Lower leg skin (tissue), 4 donors: Measurements from ENCODE around the gene RAI2. TPM values are rescaled to one million over a fixed set of nuclear protein-coding genes. Genes with fewer than 3 reads are reported as not detected.

Source experiments
- DNase-seq, 2 donors: peaks; one replicate each; pipeline ENCODE4 v3.0.0-alpha.2; 2019; ENCODE audit warnings: low spot score in 2 of 2
- H3K4me3 ChIP-seq: fragments of 200-600 bp; sonication (generic); 2 replicates; pipeline ENCODE4 v1.5.1; 2017; ENCODE audit warnings: mild to moderate bottlenecking, low read depth; ENCODE audit not compliant: poor library complexity, severe bottlenecking
- POLR2A ChIP-seq, 2 donors: fragments of 450-650 bp; IDR thresholded peaks; one replicate each; pipeline ENCODE4 v1.6.1; 2016 to 2017; ENCODE audit warnings: antibody characterized with exemption in 2 of 2, mild to moderate bottlenecking in 1 of 2, moderate library complexity in 1 of 2
- WGBS, 2 donors: methylation state at CpG; one replicate each; pipeline ENCODE4 v1.1.5; 2018; 5-methylcytosine and 5-hydroxymethylcytosine counted together
- intact Hi-C: fragments of 100-400 bp; cut with DNase I; formaldehyde crosslinking; loops from one replicate; pipeline ENCODE4 v1.15.0; 2023; ENCODE audit warnings: low total_unique reads
- total RNA-seq, 4 donors: library from RNA; depleted of rRNA; stranded (reverse); fragments of >200 nt; gene quantifications; one replicate each; pipeline ENCODE4 v1.1.0, GENCODE V29; 2016
- TF ChIP-seq, protein P1 (sequence below), 3 donors: fragments of 450-650 bp; IDR thresholded peaks; one replicate each; pipeline ENCODE4 v1.5.1; 2016; ENCODE audit warnings: antibody characterized with exemption in 3 of 3, mild to moderate bottlenecking in 3 of 3, moderate library complexity in 2 of 3

RAI2 gene
- total RNA-seq, 4 donors from 2014 or later: 3.9 to 13.3 (median 8.8) TPM

DNA sequence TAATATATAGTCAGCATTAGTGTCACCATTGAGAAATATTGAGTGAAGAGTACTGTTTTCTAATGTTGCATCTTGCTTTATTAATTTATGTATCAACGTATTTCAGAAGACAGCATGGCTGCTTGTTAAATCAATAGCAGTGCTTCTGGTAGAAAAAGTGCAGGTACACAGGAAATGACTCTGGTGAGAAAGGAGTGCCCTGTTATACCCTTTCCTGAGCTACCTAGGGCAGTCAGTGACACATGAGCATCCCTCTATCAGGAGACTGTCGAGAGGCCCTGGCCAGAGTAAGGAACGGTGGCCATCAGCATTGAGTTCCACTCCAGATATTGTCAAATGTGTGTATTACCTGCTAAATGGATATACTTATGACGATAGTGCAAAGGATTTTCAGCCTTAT is 81.7 kb downstream of the RAI2 start:
- 70 to 83% methylated on average over 4 of the region's 4 CpGs for WGBS, 2 donors
- no peak for DNase-seq
- no peak for TF ChIP-seq POLR2A (IDR thresholded peaks at IDR 0.05)
- no peak overlapping the region for H3K4me3 ChIP-seq
- intact Hi-C loops: no loop called here

DNA sequence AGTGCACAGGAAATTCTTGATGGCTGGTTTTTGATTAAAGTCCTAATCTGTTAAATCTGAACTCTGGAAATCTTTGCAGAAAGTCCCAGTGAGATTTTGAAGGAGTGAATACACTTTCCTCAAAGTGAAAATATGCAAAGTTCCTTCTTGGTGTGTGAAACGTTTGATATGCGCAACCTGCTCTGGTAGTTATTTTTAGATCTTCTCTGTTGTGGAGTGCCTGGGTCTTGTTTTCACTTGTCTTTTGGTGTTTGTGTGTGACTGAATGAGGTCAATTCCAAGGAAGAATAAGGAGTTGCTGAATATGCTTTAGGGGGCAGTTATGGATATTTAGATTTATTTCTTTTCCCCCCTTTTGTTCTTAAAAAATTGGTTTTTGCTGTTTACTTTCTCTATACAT is 82.1 kb downstream of the RAI2 start:
- WGBS, 2 donors: 0 to 48% methylated on average over 2 of the region's 2 CpGs
- no peak overlapping the region for H3K4me3 ChIP-seq
- DNase-seq: no peak
- intact Hi-C loops: no loop called here
- TF ChIP-seq POLR2A (IDR thresholded peaks at IDR 0.05): no peak
- TF ChIP-seq, protein P1, sequence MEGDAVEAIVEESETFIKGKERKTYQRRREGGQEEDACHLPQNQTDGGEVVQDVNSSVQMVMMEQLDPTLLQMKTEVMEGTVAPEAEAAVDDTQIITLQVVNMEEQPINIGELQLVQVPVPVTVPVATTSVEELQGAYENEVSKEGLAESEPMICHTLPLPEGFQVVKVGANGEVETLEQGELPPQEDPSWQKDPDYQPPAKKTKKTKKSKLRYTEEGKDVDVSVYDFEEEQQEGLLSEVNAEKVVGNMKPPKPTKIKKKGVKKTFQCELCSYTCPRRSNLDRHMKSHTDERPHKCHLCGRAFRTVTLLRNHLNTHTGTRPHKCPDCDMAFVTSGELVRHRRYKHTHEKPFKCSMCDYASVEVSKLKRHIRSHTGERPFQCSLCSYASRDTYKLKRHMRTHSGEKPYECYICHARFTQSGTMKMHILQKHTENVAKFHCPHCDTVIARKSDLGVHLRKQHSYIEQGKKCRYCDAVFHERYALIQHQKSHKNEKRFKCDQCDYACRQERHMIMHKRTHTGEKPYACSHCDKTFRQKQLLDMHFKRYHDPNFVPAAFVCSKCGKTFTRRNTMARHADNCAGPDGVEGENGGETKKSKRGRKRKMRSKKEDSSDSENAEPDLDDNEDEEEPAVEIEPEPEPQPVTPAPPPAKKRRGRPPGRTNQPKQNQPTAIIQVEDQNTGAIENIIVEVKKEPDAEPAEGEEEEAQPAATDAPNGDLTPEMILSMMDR (IDR thresholded peaks at IDR 0.05): no peak

DNA sequence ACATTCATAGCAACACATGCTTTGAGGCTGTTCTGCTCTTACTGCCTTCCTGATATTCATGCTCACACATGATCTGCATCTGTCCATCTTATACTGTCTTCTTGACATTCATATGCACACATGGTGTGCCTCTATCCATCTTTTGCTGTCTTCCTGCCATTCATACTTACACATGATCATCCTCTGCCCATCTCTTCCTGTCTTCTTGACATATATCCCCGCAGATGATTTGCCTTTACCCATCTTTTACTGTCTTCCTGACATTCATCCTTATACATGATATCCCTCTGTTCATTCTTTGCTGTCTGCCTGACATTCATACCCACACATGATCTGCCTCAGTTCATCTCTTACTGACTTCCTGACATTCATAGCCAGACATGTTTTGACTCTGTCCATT is 87.0 kb downstream of the RAI2 start:
- WGBS, 2 donors: 67 to 93% methylated on average over 1 of the region's 1 CpG
- TF ChIP-seq, protein P1 (IDR thresholded peaks at IDR 0.05): no peak
- H3K4me3 ChIP-seq: no peak overlapping the region
- no peak for DNase-seq
- intact Hi-C loops: no loop called here

DNA sequence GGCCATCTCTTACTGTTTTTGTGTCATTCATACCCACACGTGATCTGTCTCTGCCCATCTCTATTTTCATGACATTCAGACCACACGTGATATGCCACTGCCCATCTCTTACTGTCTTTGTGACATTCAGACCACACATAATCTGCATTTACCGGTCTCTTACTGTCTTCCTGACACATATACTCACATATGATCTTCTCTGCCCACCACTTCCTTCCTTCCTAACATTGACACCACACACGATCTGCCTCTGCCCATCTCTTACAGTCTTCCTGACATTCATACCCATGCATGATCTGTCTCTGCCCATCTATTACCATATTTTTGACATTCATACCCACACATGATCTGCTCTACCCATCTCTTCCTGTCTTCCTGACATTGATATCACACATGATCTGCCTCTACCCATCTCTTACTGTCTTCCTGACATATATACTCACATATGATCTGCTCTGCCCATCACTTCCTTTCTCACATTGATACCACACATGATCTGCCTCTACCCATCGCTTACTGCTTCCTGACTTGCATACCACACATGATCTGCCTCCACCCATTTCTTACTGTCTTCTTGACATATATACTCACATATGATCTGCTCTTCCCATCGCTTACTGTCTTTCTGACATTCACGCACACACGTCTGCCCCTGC is 87.7 kb downstream of the RAI2 start:
- no peak overlapping the region for H3K4me3 ChIP-seq
- TF ChIP-seq, protein P1 (IDR thresholded peaks at IDR 0.05): no peak
- TF ChIP-seq POLR2A (IDR thresholded peaks at IDR 0.05): no peak
- WGBS, 2 donors: 69 to 79% methylated on average over 8 of the region's 8 CpGs
- no peak for DNase-seq
- intact Hi-C loops: no loop called here

DNA sequence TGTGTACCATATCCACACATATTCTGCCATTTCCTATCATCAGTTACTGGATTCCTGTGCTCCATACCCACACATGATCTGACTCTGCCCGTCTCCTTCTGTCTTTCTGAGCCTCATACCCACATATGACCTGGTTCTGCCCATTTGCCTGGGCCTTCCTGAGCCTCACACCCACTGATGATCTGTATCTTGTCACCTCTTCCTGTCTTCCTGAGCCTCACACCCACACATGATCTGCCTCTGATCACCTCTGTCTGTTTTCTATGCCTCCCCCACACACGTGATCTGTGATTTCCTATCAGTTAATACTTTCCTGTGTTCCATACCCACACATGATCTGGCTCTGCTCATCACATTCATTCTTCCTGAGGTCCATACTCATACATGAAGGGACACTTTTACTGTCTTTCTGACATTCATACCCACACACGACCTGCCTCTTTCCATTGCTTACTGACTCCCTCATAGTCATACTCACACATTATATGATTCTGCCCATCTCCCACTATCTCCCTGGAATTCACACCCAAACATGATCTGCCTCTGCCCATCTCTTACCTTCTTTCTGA is 91.3 kb downstream of the RAI2 start:
- 60 to 74% methylated on average over 3 of the region's 3 CpGs for WGBS, 2 donors

DNA sequence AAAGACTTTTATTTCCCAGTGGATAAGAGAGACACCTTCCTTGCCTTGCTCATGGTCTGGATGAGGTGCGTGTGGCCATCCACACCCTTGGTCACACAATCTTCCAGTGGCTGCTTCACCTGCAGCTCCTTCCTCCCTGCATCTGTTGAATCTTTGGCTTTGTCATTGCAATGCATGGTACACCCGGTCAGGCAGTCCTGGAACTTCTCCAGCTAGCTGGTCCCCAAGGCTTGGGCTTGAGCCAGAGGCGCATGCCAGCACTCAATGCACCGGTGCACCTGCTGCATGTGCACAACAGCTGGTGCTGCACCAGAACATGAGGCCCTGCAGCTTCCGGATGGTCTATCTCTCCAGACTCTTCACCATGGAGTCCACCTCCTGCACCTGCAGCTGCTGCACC is 92.1 kb downstream of the RAI2 start:
- TF ChIP-seq, protein P1 (IDR thresholded peaks at IDR 0.05): no peak
- no peak for TF ChIP-seq POLR2A (IDR thresholded peaks at IDR 0.05)
- no peak overlapping the region for H3K4me3 ChIP-seq
- 64 to 68% methylated on average over 3 to 5 of the region's 5 CpGs for WGBS, 2 donors
- intact Hi-C loops: no loop called here
- DNase-seq: no peak

More for the DNA sequence above, 91.3 kb downstream of the RAI2 start:
- intact Hi-C loops: no loop called here
- TF ChIP-seq, protein P1 (IDR thresholded peaks at IDR 0.05): no peak
- TF ChIP-seq POLR2A (IDR thresholded peaks at IDR 0.05): no peak
- DNase-seq: no peak
- H3K4me3 ChIP-seq: no peak overlapping the region
